Stimulated activated CD4-positive, alpha-beta T cell treated with anti-CD3 and anti-CD28 coated beads, Interleukin-2, amount 100 ng/mL, for 4 hours (primary cell): Measurements from ENCODE around the gene TTC39A.
A peak's percentile ranks its signal among the peaks of the same experiment; 100 is the strongest.

Experiments
- DNase-seq: peaks from one replicate; pipeline ENCODE4 v3.0.0-alpha.2; 2020; ENCODE audit warnings: low read depth

The TTC39A gene

GRCh38 chr1:51297401-51298321 is 32.7 kb downstream of the TTC39A start:
- DNase-seq = no peak

GRCh38 chr1:51296383-51297357 is 33.7 kb downstream of the TTC39A start:
- DNase-seq = peak; percentile 39

DNA sequence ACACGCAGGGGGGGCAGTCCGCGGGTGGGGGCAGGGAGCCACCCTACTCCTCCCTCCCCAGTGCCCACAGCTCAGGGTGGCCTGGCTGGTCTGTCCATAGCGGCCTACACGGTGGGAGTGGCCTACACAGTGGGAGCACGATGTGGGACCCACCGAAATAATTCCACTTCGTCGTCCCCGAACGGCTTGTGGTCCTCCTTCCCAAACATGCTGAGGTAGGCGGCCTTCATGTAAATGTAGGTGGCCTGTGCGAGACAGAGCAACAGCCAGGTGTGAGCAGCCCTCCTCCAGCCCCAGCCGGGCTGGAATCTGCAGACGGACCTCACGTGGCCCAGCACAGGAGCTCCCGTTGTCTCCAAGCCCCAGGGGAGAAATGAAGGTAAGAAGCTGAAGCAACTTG is 34.4 kb downstream of the TTC39A start:
- no peak for DNase-seq

GRCh38 chr1:51294566-51295184 is 35.7 kb downstream of the TTC39A start:
- no peak for DNase-seq

DNA sequence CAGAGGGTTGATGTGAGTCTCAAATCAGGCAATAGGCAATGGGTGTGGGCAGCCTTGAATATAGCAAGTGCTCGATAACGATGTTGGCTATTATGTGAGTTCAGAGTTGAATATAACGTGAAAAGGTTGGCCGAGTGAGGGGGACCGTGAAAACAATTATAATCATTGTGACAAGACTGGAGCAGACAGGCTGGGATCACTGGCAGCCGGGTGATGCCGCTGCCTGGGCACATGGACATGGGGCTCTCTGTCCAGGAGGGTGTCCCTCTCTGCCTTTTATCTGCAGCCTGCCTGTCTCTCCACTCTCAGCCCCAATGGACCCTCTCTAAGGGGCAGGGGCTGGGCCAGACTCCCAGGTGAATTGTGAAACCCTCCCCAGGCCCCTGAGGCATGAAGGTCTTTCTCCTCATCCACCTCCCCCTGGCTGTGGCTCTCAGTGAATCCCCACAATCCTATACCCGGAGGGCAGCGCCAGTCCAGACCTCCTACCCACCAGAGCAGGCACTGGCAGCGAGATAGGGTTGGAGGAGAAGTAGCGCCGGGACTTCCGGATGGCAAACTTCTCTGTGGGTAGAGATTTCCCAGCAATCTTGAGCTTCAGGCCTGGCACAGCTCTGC is 36.4 kb downstream of the TTC39A start:
- no peak for DNase-seq

GRCh38 chr1:51290489-51290847 is 39.9 kb downstream of the TTC39A start:
- DNase-seq = no peak

DNA sequence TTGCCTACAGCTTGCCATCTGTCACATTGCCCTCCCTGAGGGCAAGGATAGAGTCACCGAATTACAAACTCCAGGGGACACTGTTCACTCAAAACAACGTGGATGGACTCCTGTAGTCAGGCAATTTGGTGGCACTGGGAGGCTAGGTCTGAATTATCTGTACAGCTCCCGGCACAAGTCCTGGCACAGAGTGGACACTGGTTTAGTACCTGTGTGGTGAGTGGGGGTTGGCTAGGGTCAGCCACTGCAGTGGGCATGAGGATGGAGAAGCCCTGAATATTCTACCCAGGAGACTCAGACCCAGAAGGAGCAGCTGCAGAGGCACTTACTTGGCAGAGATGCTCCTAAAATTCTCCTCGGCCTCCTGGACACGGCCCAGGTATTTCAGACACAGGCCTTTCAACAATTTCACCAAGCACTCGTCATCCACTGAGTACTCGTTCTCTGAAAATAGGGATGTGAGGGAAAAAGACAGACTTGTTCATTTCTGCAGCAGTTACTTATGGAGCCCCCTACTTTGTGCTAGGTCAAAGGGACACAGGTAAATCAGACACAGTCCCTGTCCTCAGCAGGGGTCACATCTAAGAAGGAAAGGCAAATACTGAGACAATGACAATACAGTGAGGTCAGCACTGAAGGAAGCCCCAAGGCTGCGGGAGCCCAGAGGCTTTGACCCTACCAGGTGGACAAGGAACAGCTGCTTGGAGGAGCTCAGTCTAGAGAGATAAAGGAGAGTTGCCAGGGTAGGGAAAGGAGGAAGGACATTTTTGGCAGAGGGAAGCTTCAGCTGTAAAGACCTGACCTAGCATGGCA is 40.5 kb downstream of the TTC39A start:
- no peak for DNase-seq

GRCh38 chr1:51288578-51288977 is 41.8 kb downstream of the TTC39A start:
- no peak for DNase-seq

DNA sequence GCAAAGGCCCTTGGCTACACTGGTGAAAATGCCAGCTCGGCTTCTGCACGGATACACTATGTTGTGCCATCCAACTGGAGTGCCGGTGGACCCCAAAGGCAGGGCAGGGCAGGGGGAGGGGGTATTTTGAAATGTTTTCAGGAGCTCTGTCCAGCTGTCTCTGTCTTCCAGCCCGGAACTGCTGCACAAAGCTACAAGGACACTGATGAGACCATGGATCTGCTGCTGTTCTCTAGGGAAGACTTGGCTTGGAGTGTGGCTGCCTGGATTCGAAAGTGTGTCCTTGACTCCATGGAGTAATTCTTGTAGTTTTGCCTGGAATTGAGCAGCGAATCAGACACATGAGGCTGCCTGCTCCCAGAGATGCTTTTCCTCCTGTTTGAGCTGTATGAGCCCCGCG is 42.4 kb downstream of the TTC39A start:
- DNase-seq = no peak

- DNase-seq = no peak
Observed at GRCh38 chr1:51285055-51285454, 45.3 kb downstream of the TTC39A start.

GRCh38 chr1:51284487-51284954 is 45.8 kb downstream of the TTC39A start:
- DNase-seq = no peak

GRCh38 chr1:51283979-51284378 is 46.4 kb downstream of the TTC39A start:
- DNase-seq = no peak

DNA sequence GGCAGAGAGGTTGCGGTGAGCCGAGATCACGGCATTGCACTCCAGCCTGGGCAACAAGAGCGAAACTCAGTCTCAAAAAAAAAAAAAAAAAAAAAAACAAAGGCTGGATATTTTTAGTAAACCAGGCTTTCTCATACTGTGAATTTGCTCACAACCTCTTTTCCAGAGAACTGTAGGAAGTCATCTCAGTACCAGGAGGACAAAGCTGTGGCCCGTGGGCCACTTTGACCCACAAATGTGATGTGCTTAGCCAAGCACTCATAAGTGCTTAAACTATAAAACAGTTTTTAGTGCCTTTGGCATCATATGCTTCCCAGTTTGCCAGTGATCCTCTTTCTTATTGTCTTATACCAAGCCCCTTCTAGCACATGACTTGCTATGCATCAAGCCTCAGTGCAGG is 47.8 kb downstream of the TTC39A start:
- DNase-seq = no peak

DNA sequence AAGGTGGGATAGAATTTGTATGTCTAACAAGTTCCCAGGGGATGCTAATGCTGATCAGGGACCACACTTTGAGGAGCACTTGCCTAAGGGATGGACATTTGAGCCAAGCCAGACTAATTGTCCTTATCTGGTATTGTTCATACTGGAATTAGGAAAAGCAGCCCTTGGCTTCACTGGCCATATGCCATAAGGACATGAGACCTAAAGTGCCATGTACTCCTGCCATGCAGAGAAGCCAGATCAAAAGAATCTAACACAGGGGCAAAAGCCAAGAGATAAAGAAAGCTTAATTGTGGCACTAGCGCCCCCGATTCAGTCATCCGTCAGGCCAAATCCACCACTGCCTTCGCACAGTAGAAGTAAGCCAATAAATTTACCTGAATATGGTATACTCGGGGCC is 48.6 kb downstream of the TTC39A start:
- DNase-seq = no peak

DNA sequence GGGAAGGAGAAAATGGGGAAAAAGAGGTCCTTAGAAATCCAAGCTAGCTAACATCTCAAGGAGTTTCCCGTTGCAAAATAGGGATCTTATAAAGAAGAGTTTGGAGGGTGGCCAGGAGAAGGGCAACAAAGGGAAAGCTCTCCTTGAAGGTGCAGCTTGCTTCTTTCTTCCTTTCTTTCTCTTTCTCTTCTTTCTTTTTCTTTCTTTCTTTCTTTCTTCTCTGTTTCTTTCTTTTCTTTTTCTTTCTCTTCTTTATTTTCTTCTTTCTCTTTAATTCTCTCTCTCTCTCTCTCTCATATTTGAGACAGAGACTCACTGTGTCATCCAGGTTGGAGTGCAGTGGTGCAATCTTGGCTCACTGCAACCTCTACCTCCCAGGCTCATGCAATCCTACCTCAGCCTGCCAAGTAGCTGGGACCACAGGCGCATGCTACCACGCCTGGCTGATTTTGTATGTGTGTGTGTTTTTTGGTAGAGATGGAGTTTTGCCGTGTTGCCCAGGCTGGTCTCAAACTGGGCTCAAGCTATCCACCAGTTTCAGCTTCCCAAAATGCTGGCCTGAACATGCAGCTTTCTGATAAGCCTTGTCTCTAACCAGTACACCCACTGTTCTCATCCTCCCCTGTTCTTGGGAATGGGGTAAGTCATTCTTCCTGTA is 49.9 kb downstream of the TTC39A start:
- no peak for DNase-seq

DNA sequence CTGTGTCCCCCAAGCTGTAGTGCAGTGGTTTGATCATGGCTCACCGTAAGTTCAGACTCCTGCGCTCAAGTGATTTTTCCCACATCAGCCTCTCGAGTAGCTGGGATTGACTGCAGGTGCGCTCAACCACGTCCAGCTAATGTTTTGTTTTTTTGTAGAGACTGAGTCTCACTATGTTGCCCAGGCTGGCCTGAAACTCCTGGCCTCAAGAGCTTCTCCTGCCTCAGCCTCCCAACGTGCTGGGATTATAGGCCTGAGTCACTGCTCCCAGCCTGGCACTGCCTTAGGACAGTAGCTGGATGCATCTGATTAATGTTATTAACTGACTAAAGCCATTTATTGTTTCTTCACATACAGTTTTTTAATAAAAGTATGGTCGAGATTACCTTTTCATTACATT is 54.1 kb downstream of the TTC39A start:
- DNase-seq = no peak

DNA sequence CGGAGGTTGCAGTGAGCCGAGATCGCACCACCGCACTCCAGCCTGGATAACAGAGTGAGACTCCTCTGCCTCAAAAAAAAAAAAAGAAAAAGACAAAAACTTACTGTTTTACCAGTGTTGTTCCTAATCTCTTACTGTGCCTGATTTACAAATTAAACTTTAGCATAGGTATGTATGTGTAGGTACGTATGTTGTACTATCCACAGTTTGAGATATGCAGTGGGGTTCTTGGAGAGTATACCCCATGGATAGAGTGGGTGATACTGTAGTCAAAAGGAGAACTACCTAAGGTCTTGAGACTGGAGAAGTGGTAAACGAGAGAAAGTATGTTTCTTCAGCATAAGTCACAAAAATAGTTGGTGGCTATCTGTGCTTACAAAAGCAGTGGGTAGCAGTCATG is 55.7 kb downstream of the TTC39A start:
- DNase-seq = no peak

GRCh38 chr1:51272916-51273315 is 57.4 kb downstream of the TTC39A start:
- DNase-seq = no peak

DNA sequence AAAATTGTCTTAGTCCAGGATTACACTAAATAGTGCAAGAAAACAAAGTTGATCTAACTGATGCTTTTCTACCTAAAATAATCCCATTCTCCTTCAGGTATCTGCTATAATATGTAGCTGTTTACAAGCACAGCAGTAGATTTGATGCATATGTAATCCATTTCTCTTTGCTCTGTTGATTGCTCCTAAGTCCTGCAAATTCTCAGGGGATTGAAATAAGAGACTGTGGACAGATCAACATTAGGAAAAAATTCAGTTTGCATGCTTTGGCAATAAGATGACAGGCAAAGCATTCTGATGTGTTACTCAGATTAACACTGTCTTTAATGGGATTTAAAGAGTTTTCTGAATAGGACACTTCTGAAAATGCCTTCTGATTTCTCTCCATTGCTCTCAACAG is 59.6 kb downstream of the TTC39A start:
- no peak for DNase-seq

DNA sequence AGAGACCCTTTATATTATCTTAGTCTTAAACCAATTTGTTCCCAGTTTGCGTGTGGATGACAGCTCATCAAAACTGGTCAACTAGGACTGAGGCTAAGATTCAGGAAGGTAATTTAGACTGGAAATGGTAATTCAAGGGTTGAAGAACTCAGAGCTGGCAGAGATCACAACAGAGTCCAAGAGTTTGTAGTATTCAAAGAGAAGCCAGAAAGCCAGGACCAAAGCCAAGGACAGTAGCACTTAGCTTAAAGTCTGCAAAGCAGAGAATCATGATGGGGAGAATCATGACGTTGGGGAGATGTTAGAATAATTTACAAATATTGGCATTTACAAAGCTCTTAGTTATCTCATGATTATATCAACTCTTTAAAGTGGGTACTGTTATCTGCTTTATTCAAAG is 61.7 kb downstream of the TTC39A start:
- DNase-seq = no peak

DNA sequence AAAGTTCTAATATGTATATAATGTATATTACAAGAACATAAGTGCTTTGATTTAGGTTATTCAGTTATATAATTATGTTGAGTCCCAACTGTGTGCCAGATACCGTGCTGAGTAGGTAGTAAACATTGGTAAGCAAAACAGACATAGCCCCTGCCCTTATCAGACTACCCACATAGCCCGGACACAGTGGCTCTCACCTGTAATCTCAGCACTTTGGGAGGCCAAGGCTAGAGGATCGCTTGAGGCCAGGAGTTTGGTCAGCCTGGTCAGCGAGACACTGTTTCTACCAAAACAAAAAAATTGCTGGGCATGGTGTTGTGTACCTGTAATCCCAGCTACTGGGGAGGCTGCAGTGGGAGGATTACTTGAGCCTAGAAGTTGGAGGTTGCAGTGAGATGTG is 63.6 kb downstream of the TTC39A start:
- DNase-seq = no peak
